Measurements from ENCODE around the gene AGO4.
"Not testable (repeated sequence)": the region's sequence is repeated elsewhere in the genome, so short reads cannot be mapped to it uniquely, and the experiment has no call there.

AGO4 gene

DNA sequence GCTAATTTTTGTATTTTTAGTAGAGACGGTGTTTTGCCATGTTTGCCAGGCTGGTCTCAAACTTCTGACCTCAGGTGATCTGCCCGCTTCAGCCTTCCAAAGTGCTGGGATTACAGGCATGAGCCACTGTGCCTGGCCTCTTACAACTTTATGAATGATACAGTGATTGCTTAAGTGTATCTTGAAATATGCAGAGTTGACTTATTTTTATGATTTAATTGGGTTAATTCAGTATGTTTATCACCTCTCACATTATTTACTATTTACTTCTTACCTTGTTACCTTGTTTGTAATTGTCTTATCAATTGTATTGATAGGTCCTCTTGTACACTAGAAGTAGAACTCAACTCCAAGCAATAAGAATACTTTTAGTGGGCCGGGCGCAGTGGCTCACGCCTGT, 4.9 kb downstream of the AGO4 start:
- DNase-seq = not testable (repeated sequence)

DNA sequence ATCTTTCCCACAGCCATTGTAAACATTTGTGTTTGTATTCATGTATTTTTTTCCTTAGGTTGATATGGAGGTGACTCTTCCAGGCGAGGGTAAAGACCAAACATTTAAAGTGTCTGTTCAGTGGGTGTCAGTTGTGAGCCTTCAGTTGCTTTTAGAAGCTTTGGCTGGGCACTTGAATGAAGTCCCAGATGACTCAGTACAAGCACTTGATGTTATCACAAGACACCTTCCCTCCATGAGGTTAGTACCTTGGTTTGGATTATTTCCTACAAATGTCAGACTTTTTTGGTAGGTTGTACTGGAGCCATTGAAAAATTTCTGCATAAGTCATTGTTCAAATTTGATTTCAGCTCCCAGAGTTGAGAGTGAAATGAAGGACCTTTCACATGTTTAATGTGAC, 17.4 kb downstream of the AGO4 start:
- no peak for DNase-seq

DNA sequence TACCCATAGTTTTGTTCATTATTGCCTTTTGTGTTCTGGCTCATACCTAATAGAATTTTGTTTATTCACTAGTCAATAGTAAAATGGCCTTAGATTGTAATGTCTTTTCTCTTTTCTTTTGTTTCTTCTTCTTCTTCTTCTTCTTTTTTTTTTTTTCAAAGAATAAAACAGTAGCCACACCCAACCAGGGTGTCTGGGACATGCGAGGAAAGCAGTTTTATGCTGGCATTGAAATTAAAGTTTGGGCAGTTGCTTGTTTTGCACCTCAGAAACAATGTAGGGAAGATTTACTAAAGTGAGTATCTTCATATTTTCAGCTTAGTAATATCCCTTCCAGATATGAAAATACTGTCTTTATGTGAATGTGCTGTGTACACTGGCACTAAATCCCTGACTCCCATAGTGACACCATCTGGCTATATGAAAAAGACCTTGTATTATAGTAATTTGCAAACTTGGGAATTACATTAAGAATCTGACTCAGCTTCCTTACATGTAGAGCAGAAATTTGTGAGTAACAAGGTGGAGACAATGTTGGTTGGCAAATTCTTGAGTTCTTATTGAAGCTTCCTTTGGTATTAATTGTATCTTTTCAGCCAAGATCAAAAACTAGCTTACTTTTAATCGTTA, 24.6 kb downstream of the AGO4 start:
- DNase-seq = no peak

DNA sequence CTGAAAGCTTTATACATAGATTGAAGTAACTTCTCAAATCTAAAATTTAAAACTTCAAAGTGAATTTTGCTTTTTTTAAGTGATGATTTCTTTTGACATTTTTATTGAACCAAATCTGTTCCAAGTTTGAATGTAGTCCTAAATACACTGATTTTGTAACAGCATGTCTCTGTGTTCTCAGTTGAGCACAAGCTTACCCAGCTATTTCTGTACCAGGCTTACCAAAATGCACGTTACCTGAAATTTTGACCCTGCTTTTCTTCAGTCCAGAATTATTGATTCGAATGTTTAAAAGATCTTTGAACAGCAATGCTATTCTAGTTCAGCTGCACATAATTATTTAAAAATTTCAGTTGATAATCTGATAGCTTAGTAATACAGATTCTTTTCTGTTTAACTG, 25.6 kb downstream of the AGO4 start:
- DNase-seq = no peak

DNA sequence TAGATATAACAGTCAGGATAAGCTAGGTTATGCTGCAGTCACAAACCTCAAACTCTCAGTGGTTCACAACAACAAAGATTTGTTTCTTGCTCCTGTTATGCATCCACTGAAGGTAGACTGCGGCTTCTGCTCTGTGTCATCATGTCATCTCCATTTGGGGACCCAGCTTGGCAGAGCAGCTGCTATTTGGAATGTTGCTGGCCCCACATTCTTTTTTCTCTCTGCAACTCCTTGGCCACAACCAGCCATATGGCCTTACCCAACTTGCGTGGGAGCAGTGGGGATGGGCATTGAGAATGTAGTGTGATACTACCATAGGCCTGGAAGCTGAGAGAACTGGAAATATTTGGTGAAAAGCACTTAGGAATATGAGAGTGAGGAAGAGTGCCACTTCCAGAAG, 26.4 kb downstream of the AGO4 start:
- DNase-seq = no peak

DNA sequence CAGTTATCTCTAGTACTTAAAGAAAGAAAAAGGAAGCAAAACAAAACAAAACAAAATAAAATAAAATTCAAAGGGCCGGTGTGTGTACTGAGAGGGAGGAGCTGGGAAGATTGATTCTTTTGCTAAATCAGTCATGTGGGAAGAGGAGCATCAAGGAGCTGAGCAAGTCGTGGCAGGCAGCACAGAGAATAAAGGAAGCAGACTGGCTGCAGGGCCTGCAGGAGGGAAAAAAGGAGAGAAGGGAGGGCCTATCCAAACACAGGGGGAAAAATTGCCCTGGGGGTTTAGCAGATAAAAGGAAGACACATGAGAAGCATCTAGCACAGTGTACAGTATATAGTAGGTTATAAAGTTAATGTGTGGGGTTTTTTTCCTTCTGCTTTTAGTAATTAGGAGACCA, 27.6 kb downstream of the AGO4 start:
- no peak for DNase-seq

DNA sequence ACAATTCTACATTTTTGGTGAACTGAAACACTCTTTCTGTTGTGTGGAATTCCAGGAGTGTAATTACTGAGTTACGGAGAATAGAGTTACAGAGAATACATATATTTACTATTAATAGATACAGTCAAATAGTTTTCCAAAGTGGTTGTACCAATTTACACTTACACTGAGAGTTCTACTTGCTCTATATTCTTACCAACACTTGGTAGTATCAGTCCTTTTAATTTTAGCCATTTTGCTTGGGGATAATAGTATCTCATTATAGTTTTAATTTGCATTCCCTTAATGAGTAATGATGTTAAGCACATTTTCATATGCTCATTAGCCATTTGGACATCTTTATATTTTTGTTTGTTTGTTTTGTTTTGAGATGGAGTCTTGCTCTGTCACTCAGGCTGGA, 28.9 kb downstream of the AGO4 start:
- DNase-seq = no peak

DNA sequence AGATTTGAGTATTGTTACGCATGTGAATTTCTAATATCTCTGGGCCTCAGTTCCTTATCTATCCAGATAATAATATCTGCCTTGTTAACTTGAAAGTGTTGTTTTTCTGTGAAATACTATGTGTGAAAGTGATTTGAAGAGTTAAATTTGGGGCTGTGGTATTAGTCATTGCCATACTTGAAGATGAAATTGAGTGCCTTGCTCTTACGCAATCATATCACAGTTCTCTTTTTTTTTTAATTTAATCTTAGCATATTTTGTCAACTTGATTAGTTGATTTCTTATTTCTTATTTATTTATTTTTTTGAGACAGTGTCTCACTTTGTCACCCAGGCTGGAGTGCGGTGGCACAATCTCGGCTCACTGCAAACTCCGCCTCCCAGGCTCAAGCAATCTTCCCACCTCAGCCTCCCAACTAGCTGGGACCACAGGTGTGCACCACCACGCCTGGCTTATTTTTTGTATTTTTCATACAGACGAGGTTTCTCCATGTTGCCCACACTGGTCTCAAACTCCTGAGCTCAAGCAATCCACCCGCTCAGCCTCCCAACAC, 31.0 kb downstream of the AGO4 start:
- no peak for DNase-seq

DNA sequence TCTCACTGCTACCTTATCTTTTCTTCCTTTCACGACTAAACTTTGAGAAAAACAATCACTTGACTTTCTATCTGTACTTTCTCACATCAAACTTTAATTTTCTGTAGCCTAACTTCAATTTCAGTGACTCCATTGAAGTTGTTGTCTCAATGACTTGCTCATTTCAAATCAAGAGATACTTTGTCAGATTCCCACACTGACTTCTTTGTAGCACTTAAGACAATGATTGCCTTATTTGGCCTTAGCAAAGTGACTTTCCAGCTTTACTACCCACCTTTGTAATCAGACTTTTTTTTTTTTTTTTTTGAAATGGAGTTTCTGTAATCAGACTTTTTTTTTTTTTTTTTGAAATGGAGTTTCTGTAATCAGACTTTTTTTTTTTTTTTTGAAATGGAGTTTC, 37.0 kb downstream of the AGO4 start:
- no peak for DNase-seq

DNA sequence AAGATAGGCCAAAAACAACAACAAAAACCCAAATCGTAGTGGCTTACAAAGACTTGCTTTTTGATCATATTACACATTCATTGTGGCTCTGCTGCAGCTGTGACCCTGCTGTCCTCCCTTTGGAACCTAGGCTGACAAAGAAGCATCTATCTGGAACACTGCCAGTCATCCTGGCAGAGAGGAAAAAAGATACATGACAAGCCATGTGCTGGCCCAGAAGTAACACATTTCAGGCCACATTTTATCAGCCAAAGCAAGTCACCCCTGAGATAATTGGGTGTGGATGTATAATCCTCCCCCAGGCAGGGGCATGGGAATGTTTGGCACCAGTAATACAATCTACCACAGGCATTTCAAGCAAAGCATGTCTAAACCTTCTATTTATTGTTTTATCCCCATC, 38.0 kb downstream of the AGO4 start:
- DNase-seq = no peak

DNA sequence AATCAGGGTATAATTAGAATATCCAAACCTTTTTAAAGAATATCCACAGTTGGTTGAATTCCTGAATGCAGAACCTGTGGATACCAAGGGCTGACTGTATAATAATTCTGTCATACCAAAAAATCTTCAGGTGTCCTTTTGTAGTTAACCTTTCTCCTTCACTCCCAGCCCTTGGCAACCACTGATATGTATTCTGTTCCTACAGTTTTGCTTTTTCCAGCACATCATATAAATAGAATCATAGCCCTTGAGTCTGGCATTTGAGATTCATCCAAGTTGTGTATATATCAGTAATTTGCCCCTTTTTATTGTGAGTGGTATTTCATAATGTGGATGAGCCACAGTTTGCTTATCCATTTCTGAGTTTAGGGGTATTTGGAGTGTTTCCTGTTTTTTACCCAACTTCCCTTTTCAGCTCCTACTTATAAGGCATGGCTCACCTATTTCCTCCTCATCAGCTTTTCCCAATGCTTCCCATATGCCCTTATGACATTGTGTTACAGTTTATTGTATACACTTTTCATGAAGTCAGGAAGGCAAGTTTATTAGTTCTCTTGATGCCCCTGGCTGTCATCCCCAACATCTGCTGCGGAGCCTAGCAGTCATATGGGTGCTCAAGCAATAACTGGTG, 40.2 kb downstream of the AGO4 start:
- DNase-seq = no peak

DNA sequence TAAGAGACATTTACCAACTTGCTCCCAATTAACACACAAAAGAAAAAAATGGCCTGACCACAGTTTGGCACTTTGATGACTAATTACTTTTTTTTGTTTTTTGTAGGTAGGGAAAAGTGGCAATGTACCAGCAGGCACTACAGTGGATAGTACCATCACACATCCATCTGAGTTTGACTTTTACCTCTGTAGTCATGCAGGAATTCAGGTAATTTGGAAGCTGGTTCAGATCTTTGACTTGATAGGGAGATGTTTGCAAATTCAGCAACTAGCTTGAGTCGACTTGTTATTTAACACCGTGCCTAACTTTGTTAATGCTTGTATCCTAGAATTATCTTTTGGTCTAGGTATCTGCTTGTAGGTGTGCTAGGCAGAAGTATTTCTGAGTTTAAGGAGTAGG, 42.2 kb downstream of the AGO4 start:
- no peak for DNase-seq

DNA sequence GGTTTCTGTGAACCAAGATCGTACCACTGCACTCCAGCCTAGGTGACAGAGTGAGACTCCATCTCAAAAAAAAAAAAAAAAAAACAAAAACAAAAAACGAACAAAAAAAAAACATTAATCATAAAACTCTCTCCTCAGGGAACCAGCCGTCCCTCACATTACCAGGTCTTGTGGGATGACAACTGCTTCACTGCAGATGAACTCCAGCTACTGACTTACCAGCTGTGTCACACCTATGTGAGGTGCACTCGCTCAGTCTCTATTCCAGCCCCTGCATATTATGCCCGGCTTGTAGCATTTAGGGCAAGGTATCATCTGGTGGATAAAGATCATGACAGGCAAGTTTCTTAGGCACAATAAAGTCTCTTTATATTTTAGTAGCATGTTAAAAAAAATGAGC, 42.9 kb downstream of the AGO4 start:
- DNase-seq = no peak

DNA sequence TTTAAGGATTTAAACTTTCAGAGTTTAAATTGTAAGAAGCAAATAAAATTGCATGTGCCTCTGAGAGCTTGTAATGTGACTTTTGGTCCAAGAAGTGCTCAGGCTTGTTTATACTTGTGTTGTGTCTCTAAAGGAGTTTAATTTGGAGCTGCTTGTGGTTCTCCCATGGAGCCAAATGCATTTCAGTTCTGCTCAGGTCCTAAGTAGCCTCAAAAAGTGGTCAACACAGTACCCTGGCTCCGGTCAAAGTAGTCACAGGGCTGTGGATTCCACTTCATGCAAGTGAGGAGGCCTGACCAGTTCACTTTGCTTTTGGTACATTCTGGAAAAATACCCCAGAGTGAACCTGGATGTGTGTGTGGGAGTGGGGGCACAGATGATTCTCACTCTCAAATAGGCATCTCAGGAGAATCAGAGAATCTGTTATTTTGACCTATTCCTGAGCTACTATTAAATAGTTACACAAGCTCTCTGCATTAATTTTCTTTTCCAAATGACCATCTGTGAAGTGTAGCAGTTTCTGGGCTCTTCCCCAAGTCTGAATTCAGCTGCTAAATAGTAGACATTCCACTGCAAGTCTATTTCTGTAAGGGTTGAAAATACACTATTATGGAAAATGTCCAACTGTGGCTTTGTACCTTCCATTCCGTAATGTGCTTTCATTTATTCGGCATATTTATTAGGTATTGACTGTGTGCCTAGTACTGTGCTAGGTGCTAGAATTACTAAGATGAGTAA, 43.5 kb downstream of the AGO4 start:
- no peak for DNase-seq

DNA sequence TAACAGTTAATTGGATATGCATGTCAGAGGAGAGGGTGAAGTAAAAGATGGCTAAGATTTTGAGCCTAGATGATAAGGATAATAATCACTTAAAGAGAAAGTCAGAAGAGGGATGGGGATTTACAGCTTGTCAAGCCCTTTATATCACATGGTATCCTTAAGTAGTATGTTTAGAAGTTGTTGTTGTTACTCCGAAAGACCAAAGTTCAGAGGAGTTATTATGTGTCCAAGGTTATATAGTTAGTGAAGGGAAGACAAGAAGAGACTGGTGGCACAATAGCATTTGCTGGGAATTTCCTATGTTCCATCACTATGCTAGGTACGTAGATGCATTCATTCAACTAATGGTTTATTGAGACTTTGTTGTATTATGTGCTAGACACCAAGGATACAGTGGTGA, 44.4 kb downstream of the AGO4 start:
- no peak for DNase-seq

DNA sequence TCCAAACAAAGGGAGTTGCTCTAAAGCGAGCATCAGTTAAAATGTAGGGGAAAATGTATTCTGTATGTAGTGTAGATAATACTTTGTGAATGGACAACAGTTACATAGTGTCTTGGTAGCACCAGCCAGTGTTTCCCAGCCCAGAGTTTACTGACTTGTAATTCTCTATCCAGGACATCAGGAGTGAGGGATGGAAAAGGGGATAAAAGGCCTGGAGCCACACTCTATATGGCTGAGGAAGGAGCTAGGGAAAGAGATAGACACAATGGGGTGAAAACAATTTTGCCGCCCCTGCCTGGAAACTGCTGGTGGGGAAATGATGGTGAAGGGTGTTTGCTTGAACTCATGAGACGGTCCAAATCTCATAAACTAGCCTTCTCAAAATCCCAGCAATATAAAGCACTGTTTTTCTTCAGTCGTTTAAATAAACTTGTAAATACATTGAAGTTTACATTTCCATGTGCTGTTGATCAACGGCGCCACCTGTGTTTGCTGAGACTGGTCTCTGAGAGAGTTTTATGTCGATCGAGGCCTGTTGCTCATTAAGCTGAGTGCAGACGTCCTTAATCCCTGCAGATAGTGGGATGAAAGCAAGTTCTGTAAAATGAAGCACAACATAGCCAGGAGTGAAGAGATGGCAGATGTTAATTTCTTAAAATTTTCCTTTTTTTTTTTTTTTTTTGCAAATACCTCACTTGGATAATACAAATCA, 47.3 kb downstream of the AGO4 start:
- no peak for DNase-seq

DNA sequence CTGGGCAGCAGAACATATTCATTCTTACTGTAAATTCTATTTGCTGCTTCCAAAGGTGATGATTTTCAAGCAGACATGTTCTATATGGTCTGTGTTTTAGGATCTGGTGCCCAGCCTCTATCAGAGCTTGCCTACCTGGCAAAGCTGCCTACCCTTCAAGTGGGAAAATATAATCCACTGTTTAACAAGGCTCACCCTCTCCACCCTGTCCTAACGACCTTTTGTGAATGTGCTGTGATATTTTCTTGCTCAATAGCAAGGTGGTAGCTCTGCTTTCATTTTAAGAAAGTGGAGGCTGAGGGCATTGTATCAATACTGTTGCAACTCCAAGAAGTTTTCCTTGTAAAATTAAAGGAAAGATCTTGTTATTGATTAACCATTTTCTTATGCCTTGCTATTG, 49.1 kb downstream of the AGO4 start:
- no peak for DNase-seq

DNA sequence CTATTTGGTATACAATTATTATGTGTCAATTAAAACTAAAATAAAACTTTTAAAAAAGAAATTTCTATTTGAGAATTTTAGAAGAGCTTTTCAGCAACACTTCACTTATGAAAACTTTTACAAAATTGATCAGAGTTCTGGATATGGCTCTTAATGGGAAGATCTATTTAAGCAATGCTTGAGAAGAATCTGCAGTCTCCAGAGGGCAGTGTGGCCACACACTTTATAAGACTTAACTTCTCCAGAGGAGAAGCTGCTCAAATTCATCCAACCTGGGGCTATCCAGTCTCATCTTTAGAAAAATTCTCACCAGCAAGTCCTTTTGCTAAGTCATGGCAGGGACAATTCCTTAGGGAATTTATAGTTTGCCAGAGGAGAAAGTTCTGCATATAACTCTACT, 50.0 kb downstream of the AGO4 start:
- DNase-seq = no peak

DNA sequence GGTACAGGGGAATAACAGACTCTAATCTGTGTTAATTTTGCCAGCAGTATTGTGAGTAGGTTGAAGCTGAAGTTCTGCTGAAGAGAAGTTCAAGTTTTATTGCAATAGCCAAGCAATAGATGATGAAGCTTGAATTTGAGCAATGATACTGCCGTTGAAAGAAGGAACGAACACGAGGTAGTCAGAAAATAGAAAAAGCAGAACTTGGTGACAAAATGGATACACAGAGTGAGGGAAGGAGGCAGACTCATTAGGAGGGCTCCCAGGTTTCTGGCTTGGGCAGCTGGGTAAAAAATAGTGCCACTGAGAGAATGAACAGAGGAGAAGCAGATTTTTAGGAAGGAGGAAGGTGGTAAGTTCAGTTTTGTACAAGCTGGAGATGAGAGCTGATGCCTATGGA, 52.9 kb downstream of the AGO4 start:
- DNase-seq = no peak

DNA sequence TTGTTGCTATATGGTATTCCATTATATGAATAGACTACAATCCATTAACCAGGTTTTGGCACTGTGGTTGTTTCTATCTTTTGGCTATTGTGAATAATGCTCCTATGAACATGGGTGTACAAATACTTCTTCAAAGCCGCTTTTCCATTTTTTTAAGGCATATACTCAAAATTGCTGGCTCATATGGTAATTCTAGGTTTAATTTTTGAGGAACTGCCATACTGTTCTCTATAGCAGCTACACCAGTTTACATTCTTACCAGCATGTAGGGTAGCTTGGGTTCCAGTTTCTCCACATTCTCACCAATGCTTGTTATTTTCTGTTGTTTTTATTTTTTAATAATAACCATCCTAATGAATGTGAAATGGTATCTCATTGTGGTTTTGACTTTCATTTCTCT, 55.3 kb downstream of the AGO4 start:
- DNase-seq = no peak

DNA sequence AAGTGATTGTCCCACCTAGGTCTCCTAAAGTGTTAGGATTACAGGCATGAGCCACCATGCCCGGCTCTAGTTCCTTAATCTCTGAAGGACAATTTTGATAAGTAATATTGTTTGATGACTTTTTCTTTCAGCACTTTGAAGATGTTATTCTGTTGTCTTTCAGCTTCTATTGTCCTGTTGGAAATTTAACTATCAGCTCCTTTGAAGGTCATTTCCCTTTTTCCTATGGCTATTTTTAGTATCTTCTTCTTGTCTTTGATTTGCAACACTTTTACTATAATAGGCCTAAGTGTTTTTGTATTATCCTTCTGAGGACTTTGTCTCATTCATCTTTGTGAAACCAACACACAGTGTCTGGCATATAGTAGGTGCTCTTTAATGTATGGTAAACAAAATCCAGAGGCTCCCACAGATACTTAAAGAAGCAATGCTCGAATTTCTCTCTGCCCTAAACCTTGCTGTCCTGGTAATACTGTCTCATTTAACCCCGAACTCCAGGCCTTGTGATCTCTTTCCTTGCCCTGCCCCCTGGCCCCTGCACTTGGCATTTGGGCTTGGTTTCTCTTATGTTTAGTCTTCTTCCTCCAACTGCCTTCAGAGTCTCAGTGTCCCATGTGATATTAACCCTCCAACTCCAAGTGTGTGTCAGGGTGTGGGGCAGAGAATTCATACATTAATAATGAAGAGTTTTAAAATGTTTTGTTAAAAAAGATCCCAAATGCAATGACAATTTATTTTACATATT, 56.2 kb downstream of the AGO4 start:
- DNase-seq = no peak

DNA sequence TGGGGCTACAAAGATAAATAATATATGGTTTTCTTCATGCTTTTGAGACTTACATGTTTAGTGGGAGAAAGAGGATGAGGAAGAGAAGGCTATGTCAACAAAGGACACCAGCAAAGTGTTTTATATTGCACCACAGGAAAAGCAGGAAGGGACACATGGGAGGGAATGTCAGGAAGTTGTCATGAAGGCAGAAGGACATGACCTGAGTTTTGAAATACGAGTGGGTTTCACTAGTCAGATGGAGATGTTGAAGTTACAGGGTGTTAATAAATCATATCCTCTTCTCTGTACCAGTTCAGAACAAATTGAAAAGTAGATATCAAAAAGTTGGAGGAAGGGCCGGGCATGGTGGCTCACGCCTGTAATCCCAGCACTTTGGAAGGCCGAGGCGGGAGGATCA, 57.0 kb downstream of the AGO4 start:
- DNase-seq = no peak

DNA sequence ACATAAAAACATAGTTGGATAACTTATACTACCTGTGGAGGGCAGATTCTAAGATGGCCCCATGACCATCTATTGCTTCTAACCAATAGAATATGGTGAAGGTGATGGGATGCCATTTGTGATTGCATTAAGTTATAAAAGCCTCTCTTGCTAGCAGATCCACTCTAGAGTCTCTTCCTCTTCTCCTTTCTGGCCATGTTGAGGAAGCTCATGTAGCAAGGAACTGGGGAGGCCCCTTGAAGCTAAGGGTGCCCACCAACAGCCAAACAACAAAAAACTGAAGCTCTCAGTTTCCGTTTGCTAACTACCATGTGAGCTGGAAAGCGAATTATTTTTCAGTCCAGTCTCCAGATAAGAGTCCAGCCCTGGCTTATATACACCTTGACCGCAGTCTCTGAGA, 59.2 kb downstream of the AGO4 start:
- DNase-seq = no peak
